HG03520 (cell line): ENCODE measurements around the gene VPS51.

Experiments
- ATAC-seq: cut with Tn5 transposase; IDR thresholded peaks from one replicate; pipeline ENCODE4 v1.9.1; 2021; ENCODE audit warnings: mild to moderate bottlenecking, moderate library complexity; ENCODE audit not compliant: unreplicated experiment

Gene VPS51

GRCh38 chr11:65160643-65161042, 64.6 kb downstream of the VPS51 start:
- ATAC-seq: no peak
